B cell (primary cell): Measurements from ENCODE around the gene NPAS3. TPM values are rescaled to one million over a fixed set of nuclear protein-coding genes. Genes with fewer than 3 reads are reported as not detected.

Experiments used
- ATAC-seq: fragments of 200-7000 bp; cut with Tn5 transposase; one replicate; pipeline ENCODE4 v1.10.0; 2021; ENCODE audit warnings: low read depth, mild to moderate bottlenecking, moderate number of reproducible peaks, moderate library complexity
- CTCF ChIA-PET: fragments of 350-600 bp; sonication (Branson Sonifier 250); formaldehyde crosslinking; loops from one replicate; lab custom pipeline; 2021; ENCODE audit warnings: antibody characterized with exemption, inconsistent platforms; lab: Charles Lee
- POLR2A ChIA-PET: fragments of 350-600 bp; sonication (Branson Sonifier 250); formaldehyde crosslinking; loops from one replicate; lab custom pipeline; 2021; ENCODE audit warnings: antibody characterized with exemption; lab: Charles Lee
- DNase-seq: peaks from one replicate; pipeline ENCODE4 v3.0.0; 2013
- H2AFZ ChIP-seq: 2 replicates; pipeline ENCODE4 v1.6.1; 2012; ENCODE audit warnings: mild to moderate bottlenecking, low read depth, low read length; ENCODE audit not compliant: insufficient read depth, poor library complexity, severe bottlenecking
- H3K27ac ChIP-seq, 2 donors: 1 replicate in 1 of 2; 2 replicates in 1 of 2; pipeline ENCODE4 v1.5.1; 2012 to 2013; ENCODE audit warnings: low read length in 2 of 2, mild to moderate bottlenecking in 2 of 2, moderate library complexity in 1 of 2
- H3K27me3 ChIP-seq, 4 experiments: fragments of 200-600 bp in 1 of 4; sonication (generic) in 1 of 4; replicated peaks in 1 of 4; 1 replicate in 2 of 4; 2 replicates in 2 of 4; pipeline versions ENCODE4 v1.6.1 to v1.7.0; 2013 to 2016; ENCODE audit warnings: low read length in 3 of 4, mild to moderate bottlenecking in 2 of 4, mixed read lengths in 1 of 4, moderate library complexity in 1 of 4; ENCODE audit not compliant: insufficient read depth in 4 of 4, control insufficient read depth in 3 of 4; ENCODE audit errors: control extremely low read depth in 1 of 4
- H3K36me3 ChIP-seq, 2 experiments: replicated peaks in 1 of 2; 1 replicate in 1 of 2; 2 replicates in 1 of 2; pipeline versions ENCODE4 v1.6.1 to v1.7.1; 2013; ENCODE audit warnings: low read length in 1 of 2; ENCODE audit not compliant: insufficient read depth in 2 of 2, control insufficient read depth in 1 of 2; ENCODE audit errors: control extremely low read depth in 1 of 2, extremely low read depth in 1 of 2
- H3K4me1 ChIP-seq, 2 donors: fragments of 200-600 bp in 1 of 2; sonication (generic) in 1 of 2; 1 replicate in 1 of 2; 2 replicates in 1 of 2; pipeline versions ENCODE4 v1.5.1 to v1.6.1; 2013 to 2017; ENCODE audit warnings: low read length in 2 of 2; ENCODE audit not compliant: control insufficient read depth in 2 of 2, insufficient read depth in 2 of 2
- H3K4me2 ChIP-seq: replicated peaks from 2 replicates; pipeline ENCODE3; 2012; ENCODE audit warnings: mild to moderate bottlenecking, low read depth, low read length; ENCODE audit not compliant: poor library complexity, severe bottlenecking
- H3K4me3 ChIP-seq, 5 experiments: fragments of 200-600 bp in 1 of 5; sonication (generic) in 1 of 5; 1 replicate in 3 of 5; 2 replicates in 2 of 5; pipeline versions ENCODE4 v1.5.1 to v1.7.0; 2011 to 2016; ENCODE audit warnings: low read length in 4 of 5, mild to moderate bottlenecking in 4 of 5, low read depth in 2 of 5, control low read depth in 1 of 5, moderate library complexity in 1 of 5; ENCODE audit not compliant: insufficient read depth in 1 of 5; ENCODE audit errors: control extremely low read depth in 1 of 5, extremely low read depth in 1 of 5
- H3K79me2 ChIP-seq: fragments of 200-600 bp; sonication (generic); one replicate; pipeline ENCODE4 v1.6.0; 2016; ENCODE audit warnings: low read length; ENCODE audit not compliant: control insufficient read depth, insufficient read depth
- H3K9ac ChIP-seq: fragments of 200-600 bp; sonication (generic); 2 replicates; pipeline ENCODE4 v1.6.1; 2017; ENCODE audit warnings: mild to moderate bottlenecking, low read length, moderate library complexity
- H3K9me3 ChIP-seq, 3 donors: one replicate each; pipeline versions ENCODE4 v1.6.1 to v1.7.1; 2013; ENCODE audit warnings: low read length in 2 of 3; ENCODE audit not compliant: control insufficient read depth in 2 of 3, insufficient read depth in 1 of 3; ENCODE audit errors: control extremely low read depth in 1 of 3
- H4K20me1 ChIP-seq: 2 replicates; pipeline ENCODE4 v1.6.0; 2012; ENCODE audit warnings: mild to moderate bottlenecking, low read length; ENCODE audit not compliant: insufficient read depth, control insufficient read depth, poor library complexity, severe bottlenecking
- H3K27ac Mint-ChIP-seq: one replicate; pipeline ENCODE4 v1.8.0; 2021; ENCODE audit warnings: mixed read lengths
- H3K27me3 Mint-ChIP-seq: one replicate; pipeline ENCODE4 v1.8.0; 2021; ENCODE audit warnings: mixed read lengths
- H3K4me1 Mint-ChIP-seq: one replicate; pipeline ENCODE4 v1.8.0; 2021; ENCODE audit warnings: mixed read lengths
- H3K4me3 Mint-ChIP-seq: one replicate; pipeline ENCODE4 v1.8.0; 2021; ENCODE audit warnings: mixed read lengths
- H3K9me3 Mint-ChIP-seq: one replicate; pipeline ENCODE4 v1.8.0; 2022; ENCODE audit warnings: mixed read lengths; ENCODE audit not compliant: insufficient read depth
- CTCF ChIP-seq: fragments of 200-600 bp; IDR thresholded peaks from one replicate; pipeline ENCODE4 v1.8.0; 2022; ENCODE audit warnings: antibody characterized with exemption, mild to moderate bottlenecking
- EZH2 ChIP-seq: IDR thresholded peaks from 2 replicates; pipeline ENCODE4 v1.6.1; 2012; ENCODE audit warnings: borderline replicate concordance, low read depth, mild to moderate bottlenecking, moderate library complexity, low read length; ENCODE audit not compliant: insufficient read depth, poor library complexity, severe bottlenecking
- WGBS: methylation state at CpG from one replicate; pipeline ENCODE4 v1.1.5; 2013; ENCODE audit warnings: missing lambda C conversion rate; ENCODE audit not compliant: insufficient coverage; 5-methylcytosine and 5-hydroxymethylcytosine counted together
- intact Hi-C: fragments of 100-400 bp; cut with micrococcal nuclease; formaldehyde crosslinking; loops from one replicate; pipeline ENCODE4 v1.10.0; 2022
- polyA plus RNA-seq: library from polyadenylated mRNA; depleted of rRNA; stranded (reverse); fragments of >200 nt; gene quantifications from 2 replicates; pipeline ENCODE4 v1.2.3, GENCODE V29; 2012
- total RNA-seq, 2 donors: library from RNA; stranded (reverse); fragments of 120-200 nt in 1 of 2; gene quantifications; 1 replicate in 1 of 2; 2 replicates in 1 of 2; pipeline versions ENCODE4 v1.2.3 to v1.2.4, GENCODE V29; 2013 to 2022

NPAS3 gene
- total and polyA plus RNA-seq, 2 donors (not counting 1 experiment from before 2014, with no cell fraction given) = not detected

- Histone ChIP-seq H3K79me2 (no peaks in the 10 kb centered on the region), H3K4me1 (no peaks in the 10 kb centered on the region), H3K4me2 (no peak overlapping the region), H4K20me1 (no peaks in the 10 kb centered on the region), H3K27me3 (no peaks in the 10 kb centered on the region), H3K9ac (no peak overlapping the region), H3K4me3 (no peak overlapping the region), H2AFZ (no peak overlapping the region), H3K36me3 (no peaks in the 10 kb centered on the region), H3K27ac (no peak overlapping the region), H3K9me3 (peaks cover 0 to 5% (median 0%) of the 10 kb centered on the region in 3 donors)
- no peak for ATAC-seq
- Mint-ChIP-seq H3K4me1 (no peaks in the 10 kb centered on the region), H3K9me3 (peaks cover 5% of the 10 kb centered on the region), H3K27me3 (no peaks in the 10 kb centered on the region), H3K4me3 (no peak overlapping the region), H3K27ac (no peak overlapping the region)
- ChIA-PET POLR2A (no interaction called here), CTCF (no interaction called here)
- intact Hi-C loops = no loop called here
- no peak for TF ChIP-seq EZH2
- TF ChIP-seq CTCF = no peak
- 90% methylated on average over 3 of the region's 3 CpGs for WGBS
- no peak for DNase-seq
Observed at GRCh38 chr14:33039311-33039710, 100.6 kb downstream of the NPAS3 start.

- Mint-ChIP-seq H3K27me3 (no peaks in the 10 kb centered on the region), H3K4me1 (no peaks in the 10 kb centered on the region), H3K9me3 (peaks cover 5% of the 10 kb centered on the region), H3K27ac (no peak overlapping the region), H3K4me3 (no peak overlapping the region)
- no peak overlapping the region for H3K4me3 ChIP-seq
- intact Hi-C loops = no loop called here
- no peak overlapping the region for H3K9ac ChIP-seq
- H3K27me3 ChIP-seq = no peaks in the 10 kb centered on the region
- ChIA-PET CTCF (no interaction called here), POLR2A (no interaction called here)
- H3K27ac ChIP-seq = no peak overlapping the region
- no peaks in the 10 kb centered on the region for H4K20me1 ChIP-seq
- DNase-seq (no peak), ATAC-seq (no peak)
- H3K4me2 ChIP-seq = no peak overlapping the region
- no peak for TF ChIP-seq CTCF
- TF ChIP-seq EZH2 = no peak
- 60% methylated on average over 1 of the region's 3 CpGs for WGBS
- peaks cover 0 to 10% (median 0%) of the 10 kb centered on the region in 3 donors for H3K9me3 ChIP-seq
- H3K36me3 ChIP-seq = no peaks in the 10 kb centered on the region
- no peaks in the 10 kb centered on the region for H3K4me1 ChIP-seq
- H2AFZ ChIP-seq = no peak overlapping the region
- H3K79me2 ChIP-seq = no peaks in the 10 kb centered on the region
Observed at GRCh38 chr14:33040372-33041140, 101.9 kb downstream of the NPAS3 start.
